ENCODE results near the gene COL1A2. TPM values are rescaled to one million over a fixed set of nuclear protein-coding genes. Genes with fewer than 3 reads are reported as not detected.

The COL1A2 gene
- polyA plus RNA-seq, 12 donors, result 1,848 to 7,596 (median 4,357) TPM

- peak; percentile 10 for DNase-seq
Measured at GRCh38 chr7:94403546-94403945, 8.9 kb downstream of the COL1A2 start.

- peak; percentile 6 for DNase-seq
Measured at GRCh38 chr7:94405506-94405905, 10.8 kb downstream of the COL1A2 start.

- DNase-seq, result no peak
Measured at GRCh38 chr7:94406696-94407095, 12.0 kb downstream of the COL1A2 start.

GRCh38 chr7:94409200-94409948 lies 14.7 kb downstream of the COL1A2 start:
- no peak for DNase-seq

- no peak for DNase-seq
Measured at GRCh38 chr7:94410413-94411187, 15.9 kb downstream of the COL1A2 start.

- DNase-seq, result no peak
Measured at GRCh38 chr7:94411188-94411466, 16.4 kb downstream of the COL1A2 start.

- DNase-seq, result no peak
Measured at GRCh38 chr7:94412762-94413322, 18.1 kb downstream of the COL1A2 start.

- DNase-seq, result no peak
Measured at GRCh38 chr7:94414481-94414880, 19.8 kb downstream of the COL1A2 start.

- no peak for DNase-seq
Measured at GRCh38 chr7:94414980-94415379, 20.3 kb downstream of the COL1A2 start.

- no peak for DNase-seq
Measured at GRCh38 chr7:94417306-94417705, 22.6 kb downstream of the COL1A2 start.

GRCh38 chr7:94417901-94418300 lies 23.2 kb downstream of the COL1A2 start:
- no peak for DNase-seq

GRCh38 chr7:94418851-94419250 lies 24.2 kb downstream of the COL1A2 start:
- DNase-seq, result no peak

- DNase-seq, result no peak
Measured at GRCh38 chr7:94420328-94420727, 25.6 kb downstream of the COL1A2 start.

GRCh38 chr7:94421681-94422080 lies 27.0 kb downstream of the COL1A2 start:
- DNase-seq, result peak; percentile 34

- DNase-seq, result peak; percentile 7
Measured at GRCh38 chr7:94422136-94422535, 27.4 kb downstream of the COL1A2 start.

- peak; percentile 44 for DNase-seq
Measured at GRCh38 chr7:94422827-94423460, 28.2 kb downstream of the COL1A2 start.

- DNase-seq, result peak; percentile 29
Measured at GRCh38 chr7:94423863-94424735, 29.4 kb downstream of the COL1A2 start.

GRCh38 chr7:94425546-94425945 lies 30.9 kb downstream of the COL1A2 start:
- DNase-seq, result peak; percentile 31

GRCh38 chr7:94426980-94427875 lies 32.5 kb downstream of the COL1A2 start:
- DNase-seq, result peak; percentile 59

- DNase-seq, result peak; percentile 13
Measured at GRCh38 chr7:94429153-94429552, 34.5 kb downstream of the COL1A2 start.

- DNase-seq, result no peak
Measured at GRCh38 chr7:94431176-94431575, 36.5 kb downstream of the COL1A2 start.

Data from muscle of arm (tissue), 12 donors.